LNCaP clone FGC (cell line): ENCODE results near the gene CACNA2D3.

Experiments used
- DNase-seq: peaks from one replicate; pipeline ENCODE4 v3.0.0-alpha.2; 2011; ENCODE audit warnings: low read depth
- H3K4me3 ChIP-seq: 2 replicates; pipeline ENCODE4 v1.5.1; 2011; ENCODE audit warnings: mild to moderate bottlenecking, low read depth, low read length, control low read depth
- CTCF ChIP-seq: IDR thresholded peaks from 2 replicates; pipeline ENCODE4 v1.5.1; 2012; ENCODE audit warnings: mild to moderate bottlenecking; ENCODE audit not compliant: control insufficient read depth, insufficient read depth; ENCODE audit errors: extremely low read depth

Gene CACNA2D3

DNA sequence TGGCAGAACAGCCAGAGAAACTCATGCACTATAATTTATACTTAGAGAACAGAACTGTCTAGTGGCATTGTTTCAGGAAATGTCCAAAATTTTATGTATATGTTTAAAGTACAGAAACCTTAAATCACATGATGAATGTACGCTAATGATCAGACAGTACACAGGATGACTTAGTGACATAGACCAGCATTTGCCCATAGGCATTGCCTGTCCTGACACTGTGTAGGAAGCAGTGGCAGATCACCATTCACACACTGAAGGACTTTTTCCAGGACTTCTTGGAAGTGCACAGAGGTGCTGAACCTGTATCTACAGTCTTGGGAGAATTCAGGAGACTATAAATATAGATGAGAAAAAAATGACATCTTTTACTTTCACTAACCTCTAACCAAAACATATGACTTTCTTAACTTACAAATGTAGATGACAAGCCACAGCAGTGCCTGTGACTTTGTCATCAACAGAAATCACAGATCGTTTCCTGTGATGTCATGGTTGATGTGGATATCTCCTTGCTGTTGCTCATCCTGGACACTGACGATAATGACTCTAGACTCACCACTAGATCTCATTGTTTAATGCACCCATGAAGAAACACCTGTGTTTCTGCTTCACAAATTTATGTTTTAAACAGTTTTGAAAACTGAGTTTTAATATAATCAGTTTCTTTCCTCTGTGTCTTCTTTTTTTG lies 183.2 kb downstream of the CACNA2D3 start:
- no peak for DNase-seq
- TF ChIP-seq CTCF, result no peak
- H3K4me3 ChIP-seq, result no peak overlapping the region

DNA sequence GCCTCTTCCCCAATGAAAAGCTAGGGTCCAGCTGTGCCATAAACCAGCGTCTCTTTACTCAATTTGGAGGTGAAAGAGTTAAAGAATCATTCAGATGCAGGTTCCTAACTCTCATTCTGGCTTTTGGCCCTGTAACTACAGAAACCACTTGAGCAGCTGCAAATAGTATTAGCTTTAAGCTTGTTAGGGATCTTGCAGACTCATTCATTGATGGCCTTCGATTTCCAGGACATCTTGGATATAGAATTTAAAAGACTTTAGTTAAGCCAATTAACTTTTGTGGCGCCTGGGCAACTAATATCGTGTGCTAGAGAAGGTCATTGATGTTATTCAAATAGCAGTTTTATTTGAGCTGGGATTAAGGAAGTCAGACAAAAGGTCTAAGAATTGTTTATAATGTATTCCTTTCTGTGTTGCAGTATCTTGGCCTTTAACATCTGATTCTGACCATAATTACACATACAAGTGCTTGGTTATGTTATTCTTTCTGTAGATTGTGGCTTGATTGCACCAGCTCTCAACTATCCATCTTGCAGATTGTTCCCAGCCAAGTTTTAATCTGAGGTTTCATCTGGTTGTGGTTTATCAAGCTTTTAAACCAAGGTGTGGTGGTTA lies 185.3 kb downstream of the CACNA2D3 start:
- DNase-seq, result no peak
- TF ChIP-seq CTCF, result no peak
- H3K4me3 ChIP-seq, result no peak overlapping the region

DNA sequence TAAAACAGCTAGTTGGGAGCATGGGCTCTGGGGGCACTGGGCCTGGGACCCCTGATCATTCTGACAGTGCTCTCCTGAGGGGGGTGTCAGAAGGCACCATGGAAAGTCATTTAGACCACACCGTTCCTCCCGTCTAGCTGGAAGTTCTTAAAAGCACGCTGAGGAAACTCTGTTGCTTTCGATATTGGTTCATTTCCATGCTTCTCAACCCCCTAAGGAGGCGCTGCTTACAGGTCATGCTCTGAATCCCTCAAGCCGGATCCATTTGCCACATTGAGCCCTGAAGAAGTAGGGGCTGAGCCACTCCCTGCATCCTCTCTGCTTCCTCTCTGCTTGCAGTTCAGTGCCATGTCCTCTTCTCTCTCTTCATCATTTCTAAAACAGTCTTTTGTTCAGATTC lies 187.2 kb downstream of the CACNA2D3 start:
- H3K4me3 ChIP-seq, result no peak overlapping the region
- no peak for DNase-seq
- TF ChIP-seq CTCF, result no peak

- TF ChIP-seq CTCF, result no peak
- H3K4me3 ChIP-seq, result no peak overlapping the region
- DNase-seq, result no peak
These were observed 188.9 kb downstream of the CACNA2D3 start for GRCh38 chr3:54311211-54311747.

- no peak overlapping the region for H3K4me3 ChIP-seq
- TF ChIP-seq CTCF, result no peak
- no peak for DNase-seq
These were observed 190.0 kb downstream of the CACNA2D3 start for GRCh38 chr3:54312156-54312899.

- TF ChIP-seq CTCF, result no peak
- no peak for DNase-seq
These were observed 191.1 kb downstream of the CACNA2D3 start for GRCh38 chr3:54313418-54313817.

More at GRCh38 chr3:54313418-54313817, 191.1 kb downstream of the CACNA2D3 start:
- no peak overlapping the region for H3K4me3 ChIP-seq
